ENCODE data around the gene PPP1R37. TPM values are rescaled to one million over a fixed set of nuclear protein-coding genes. Genes with fewer than 3 reads are reported as not detected.

The PPP1R37 gene
- total RNA-seq, 1 donor: 53.6 TPM

GRCh38 chr19:45179892-45180370 is 87.0 kb downstream of the PPP1R37 start:
- peak overlapping the region; percentile 89 for H3K4me3 ChIP-seq (ENCODE audit: insufficient read depth, low read length)
- peaks cover 9% of the 10 kb centered on the region for H3K36me3 ChIP-seq (ENCODE audit: insufficient read depth, low read length)
- no peak for TF ChIP-seq CTCF (IDR thresholded peaks at IDR 0.05; ENCODE audit: extremely low read depth, low read depth, low read length)
- H3K4me1 ChIP-seq (ENCODE audit: insufficient read depth, low read length): peaks cover 19% of the 10 kb centered on the region
- H3K9me3 ChIP-seq (ENCODE audit: low read depth, low read length): no peaks in the 10 kb centered on the region
- peaks cover 31% of the 10 kb centered on the region for H3K79me2 ChIP-seq (ENCODE audit: insufficient read depth, low read length)
- H2AFZ ChIP-seq (ENCODE audit: low read length): peak overlapping the region; percentile 65
- H3K27me3 ChIP-seq (ENCODE audit: insufficient read depth, low read length): no peaks in the 10 kb centered on the region
- no peak for DNase-seq (ENCODE audit: insufficient read length, low spot score, missing footprints)
- peaks cover 7% of the 10 kb centered on the region for H4K20me1 ChIP-seq (ENCODE audit: insufficient read depth, low read length)
- peak overlapping the region; percentile 97 for H3K4me2 ChIP-seq (ENCODE audit: insufficient read depth, low read length)
- H3K27ac ChIP-seq (ENCODE audit: low read depth, low read length): peak overlapping the region; percentile 95

- Histone ChIP-seq H3K4me2 (ENCODE audit: insufficient read depth, low read length) (peak overlapping the region; percentile 16), H3K9me3 (ENCODE audit: low read depth, low read length) (no peaks in the 10 kb centered on the region), H3K36me3 (ENCODE audit: insufficient read depth, low read length) (peaks cover 9% of the 10 kb centered on the region), H2AFZ (ENCODE audit: low read length) (no peak overlapping the region), H3K79me2 (ENCODE audit: insufficient read depth, low read length) (peaks cover 31% of the 10 kb centered on the region), H3K4me3 (ENCODE audit: insufficient read depth, low read length) (no peak overlapping the region), H4K20me1 (ENCODE audit: insufficient read depth, low read length) (peaks cover 10% of the 10 kb centered on the region), H3K4me1 (ENCODE audit: insufficient read depth, low read length) (peaks cover 18% of the 10 kb centered on the region), H3K27ac (ENCODE audit: low read depth, low read length) (no peak overlapping the region), H3K27me3 (ENCODE audit: insufficient read depth, low read length) (no peaks in the 10 kb centered on the region)
- no peak for TF ChIP-seq CTCF (IDR thresholded peaks at IDR 0.05; ENCODE audit: extremely low read depth, low read depth, low read length)
- peak; percentile 60 for DNase-seq (ENCODE audit: insufficient read length, low spot score, missing footprints)
Measured at GRCh38 chr19:45180936-45181335, 88.0 kb downstream of the PPP1R37 start.

GRCh38 chr19:45182758-45183157 is 89.8 kb downstream of the PPP1R37 start:
- TF ChIP-seq CTCF (IDR thresholded peaks at IDR 0.05; ENCODE audit: extremely low read depth, low read depth, low read length): no peak
- Histone ChIP-seq H4K20me1 (ENCODE audit: insufficient read depth, low read length) (peaks cover 13% of the 10 kb centered on the region), H3K4me2 (ENCODE audit: insufficient read depth, low read length) (no peak overlapping the region), H3K27ac (ENCODE audit: low read depth, low read length) (no peak overlapping the region), H3K36me3 (ENCODE audit: insufficient read depth, low read length) (peaks cover 9% of the 10 kb centered on the region), H3K9me3 (ENCODE audit: low read depth, low read length) (no peaks in the 10 kb centered on the region), H3K79me2 (ENCODE audit: insufficient read depth, low read length) (peaks cover 28% of the 10 kb centered on the region), H3K4me1 (ENCODE audit: insufficient read depth, low read length) (peaks cover 9% of the 10 kb centered on the region), H3K27me3 (ENCODE audit: insufficient read depth, low read length) (no peaks in the 10 kb centered on the region), H2AFZ (ENCODE audit: low read length) (no peak overlapping the region), H3K4me3 (ENCODE audit: insufficient read depth, low read length) (no peak overlapping the region)
- DNase-seq (ENCODE audit: insufficient read length, low spot score, missing footprints): peak; percentile 30

- H3K4me3 ChIP-seq (ENCODE audit: insufficient read depth, low read length): no peak overlapping the region
- H3K79me2 ChIP-seq (ENCODE audit: insufficient read depth, low read length): peaks cover 27% of the 10 kb centered on the region
- H4K20me1 ChIP-seq (ENCODE audit: insufficient read depth, low read length): peaks cover 13% of the 10 kb centered on the region
- H3K4me1 ChIP-seq (ENCODE audit: insufficient read depth, low read length): peaks cover 9% of the 10 kb centered on the region
- H3K9me3 ChIP-seq (ENCODE audit: low read depth, low read length): no peaks in the 10 kb centered on the region
- no peak overlapping the region for H2AFZ ChIP-seq (ENCODE audit: low read length)
- H3K27me3 ChIP-seq (ENCODE audit: insufficient read depth, low read length): no peaks in the 10 kb centered on the region
- no peak overlapping the region for H3K27ac ChIP-seq (ENCODE audit: low read depth, low read length)
- no peak overlapping the region for H3K4me2 ChIP-seq (ENCODE audit: insufficient read depth, low read length)
- peaks cover 9% of the 10 kb centered on the region for H3K36me3 ChIP-seq (ENCODE audit: insufficient read depth, low read length)
- no peak for TF ChIP-seq CTCF (IDR thresholded peaks at IDR 0.05; ENCODE audit: extremely low read depth, low read depth, low read length)
- peak; percentile 44 for DNase-seq (ENCODE audit: insufficient read length, low spot score, missing footprints)
Measured at GRCh38 chr19:45184115-45184514, 91.1 kb downstream of the PPP1R37 start.

Measured in osteoblast (primary cell).